ENCODE measurements around the gene SCPEP1.
"Not testable (repeated sequence)": the region's sequence is repeated elsewhere in the genome, so short reads cannot be mapped to it uniquely, and the experiment has no call there.

SCPEP1 gene

GRCh38 chr17:56960596-56961538, 17.1 kb upstream of the SCPEP1 start, which contains the start of gene COIL:
COIL (minus strand) TSS chr17:56961050; CDS start chr17:56961019, 31 bp downstream.
- H3K4me3 ChIP-seq (ENCODE audit: low read depth, low read length): peak within 1 kb of the TSS; percentile 83

GRCh38 chr17:56965241-56965640, 12.7 kb upstream of the SCPEP1 start:
- H3K4me3 ChIP-seq (ENCODE audit: low read depth, low read length): not testable (repeated sequence)

GRCh38 chr17:56965681-56966080, 12.2 kb upstream of the SCPEP1 start:
- not testable (repeated sequence) for H3K4me3 ChIP-seq (ENCODE audit: low read depth, low read length)

- no peak overlapping the region for H3K4me3 ChIP-seq (ENCODE audit: low read depth, low read length)
These were observed 11.6 kb upstream of the SCPEP1 start for GRCh38 chr17:56966338-56966737.

- no peak overlapping the region for H3K4me3 ChIP-seq (ENCODE audit: low read depth, low read length)
These were observed 7.0 kb upstream of the SCPEP1 start for GRCh38 chr17:56970974-56971373.

- H3K4me3 ChIP-seq (ENCODE audit: low read depth, low read length): no peak overlapping the region
These were observed 5.7 kb upstream of the SCPEP1 start for GRCh38 chr17:56972111-56972730.

- no peak overlapping the region for H3K4me3 ChIP-seq (ENCODE audit: low read depth, low read length)
These were observed 4.4 kb upstream of the SCPEP1 start for GRCh38 chr17:56973520-56973919.

GRCh38 chr17:56974055-56974454, 3.9 kb upstream of the SCPEP1 start:
- H3K4me3 ChIP-seq (ENCODE audit: low read depth, low read length): no peak overlapping the region

GRCh38 chr17:56975656-56976055, 2.3 kb upstream of the SCPEP1 start:
- H3K4me3 ChIP-seq (ENCODE audit: low read depth, low read length): no peak overlapping the region

- no peak overlapping the region for H3K4me3 ChIP-seq (ENCODE audit: low read depth, low read length)
These were observed 856 bp upstream of the SCPEP1 start for GRCh38 chr17:56976941-56977608.

- peak overlapping the region; percentile 35 for H3K4me3 ChIP-seq (ENCODE audit: low read depth, low read length)
These were observed 635 bp downstream of the SCPEP1 start for GRCh38 chr17:56978441-56979090.

GRCh38 chr17:56979091-56979480, 1.2 kb downstream of the SCPEP1 start:
- H3K4me3 ChIP-seq (ENCODE audit: low read depth, low read length): no peak overlapping the region

- H3K4me3 ChIP-seq (ENCODE audit: low read depth, low read length): not testable (repeated sequence)
These were observed 2.6 kb downstream of the SCPEP1 start for GRCh38 chr17:56980526-56980925.

- H3K4me3 ChIP-seq (ENCODE audit: low read depth, low read length): no peak overlapping the region
These were observed 4.4 kb downstream of the SCPEP1 start for GRCh38 chr17:56982312-56982711.

GRCh38 chr17:56983366-56983765, 5.4 kb downstream of the SCPEP1 start:
- H3K4me3 ChIP-seq (ENCODE audit: low read depth, low read length): no peak overlapping the region

GRCh38 chr17:56985371-56986162, 7.6 kb downstream of the SCPEP1 start:
- H3K4me3 ChIP-seq (ENCODE audit: low read depth, low read length): no peak overlapping the region

GRCh38 chr17:56987283-56987834, 9.4 kb downstream of the SCPEP1 start:
- no peak overlapping the region for H3K4me3 ChIP-seq (ENCODE audit: low read depth, low read length)

- H3K4me3 ChIP-seq (ENCODE audit: low read depth, low read length): no peak overlapping the region
These were observed 11.1 kb downstream of the SCPEP1 start for GRCh38 chr17:56988901-56989572.

GRCh38 chr17:56992364-56992763, 14.4 kb downstream of the SCPEP1 start:
- no peak overlapping the region for H3K4me3 ChIP-seq (ENCODE audit: low read depth, low read length)

Data from iPS-11a (cell line).